Limb (tissue), 2 donors: ENCODE results near the gene CIAO1.
"Not testable (repeated sequence)": the region's sequence is repeated elsewhere in the genome, so short reads cannot be mapped to it uniquely, and the experiment has no call there.

Experiments
- DNase-seq, 2 donors: peaks; one replicate each; pipeline ENCODE4 v3.0.0-alpha.2; 2016; ENCODE audit errors: extremely low spot score in 2 of 2

Gene CIAO1

GRCh38 chr2:96249654-96250053 is 16.4 kb upstream of the CIAO1 start:
- peak in 1 of 2 donors; percentile 59 for DNase-seq

- no peak for DNase-seq
These were observed 15.8 kb upstream of the CIAO1 start for GRCh38 chr2:96250188-96250587.

- DNase-seq = no peak
These were observed 14.2 kb upstream of the CIAO1 start for GRCh38 chr2:96251721-96252292.

- no peak for DNase-seq
These were observed 13.5 kb upstream of the CIAO1 start for GRCh38 chr2:96252526-96252925.

- DNase-seq = no peak
These were observed 13.0 kb upstream of the CIAO1 start for GRCh38 chr2:96253006-96253405.

- DNase-seq = no peak
These were observed 11.5 kb upstream of the CIAO1 start for GRCh38 chr2:96254571-96254970.

- DNase-seq = no peak
These were observed 9.4 kb upstream of the CIAO1 start for GRCh38 chr2:96256611-96257113.

GRCh38 chr2:96257744-96258143 is 8.3 kb upstream of the CIAO1 start:
- DNase-seq = not testable (repeated sequence)

GRCh38 chr2:96258166-96259022 is 7.6 kb upstream of the CIAO1 start:
- DNase-seq = no peak

- no peak for DNase-seq
These were observed 6.5 kb upstream of the CIAO1 start for GRCh38 chr2:96259497-96259921.

- DNase-seq = no peak
These were observed 5.4 kb upstream of the CIAO1 start for GRCh38 chr2:96260387-96261260.

- no peak for DNase-seq
These were observed 4.6 kb upstream of the CIAO1 start for GRCh38 chr2:96261328-96262003.

- no peak for DNase-seq
These were observed 3.7 kb upstream of the CIAO1 start for GRCh38 chr2:96262306-96262705.

- DNase-seq = peak in 1 of 2 donors; percentile 9
These were observed 1.9 kb upstream of the CIAO1 start for GRCh38 chr2:96264086-96264485.

- DNase-seq = peak in 1 of 2 donors; percentile 59
These were observed 1.2 kb upstream of the CIAO1 start for GRCh38 chr2:96264656-96265348.

GRCh38 chr2:96265349-96265839 is 631 bp upstream of the CIAO1 start:
- DNase-seq = no peak

GRCh38 chr2:96267159-96267971 is 1.3 kb downstream of the CIAO1 start:
- no peak for DNase-seq

GRCh38 chr2:96271995-96272394 is 6.0 kb downstream of the CIAO1 start:
- DNase-seq = no peak

- DNase-seq = no peak
These were observed 7.7 kb downstream of the CIAO1 start for GRCh38 chr2:96273763-96274162.
